Activated gamma-delta T cell treated with anti-CD3 and anti-CD28 coated beads, Interleukin-2, amount 50 U/mL, for 16 hours (primary cell): Measurements from ENCODE around the gene CDC42BPG.
"Not testable (repeated sequence)": the region's sequence is repeated elsewhere in the genome, so short reads cannot be mapped to it uniquely, and the experiment has no call there.

ENCODE experiments used
- DNase-seq: peaks from one replicate; pipeline ENCODE4 v3.0.0-alpha.2; 2020; ENCODE audit warnings: low read depth

Gene CDC42BPG

DNA sequence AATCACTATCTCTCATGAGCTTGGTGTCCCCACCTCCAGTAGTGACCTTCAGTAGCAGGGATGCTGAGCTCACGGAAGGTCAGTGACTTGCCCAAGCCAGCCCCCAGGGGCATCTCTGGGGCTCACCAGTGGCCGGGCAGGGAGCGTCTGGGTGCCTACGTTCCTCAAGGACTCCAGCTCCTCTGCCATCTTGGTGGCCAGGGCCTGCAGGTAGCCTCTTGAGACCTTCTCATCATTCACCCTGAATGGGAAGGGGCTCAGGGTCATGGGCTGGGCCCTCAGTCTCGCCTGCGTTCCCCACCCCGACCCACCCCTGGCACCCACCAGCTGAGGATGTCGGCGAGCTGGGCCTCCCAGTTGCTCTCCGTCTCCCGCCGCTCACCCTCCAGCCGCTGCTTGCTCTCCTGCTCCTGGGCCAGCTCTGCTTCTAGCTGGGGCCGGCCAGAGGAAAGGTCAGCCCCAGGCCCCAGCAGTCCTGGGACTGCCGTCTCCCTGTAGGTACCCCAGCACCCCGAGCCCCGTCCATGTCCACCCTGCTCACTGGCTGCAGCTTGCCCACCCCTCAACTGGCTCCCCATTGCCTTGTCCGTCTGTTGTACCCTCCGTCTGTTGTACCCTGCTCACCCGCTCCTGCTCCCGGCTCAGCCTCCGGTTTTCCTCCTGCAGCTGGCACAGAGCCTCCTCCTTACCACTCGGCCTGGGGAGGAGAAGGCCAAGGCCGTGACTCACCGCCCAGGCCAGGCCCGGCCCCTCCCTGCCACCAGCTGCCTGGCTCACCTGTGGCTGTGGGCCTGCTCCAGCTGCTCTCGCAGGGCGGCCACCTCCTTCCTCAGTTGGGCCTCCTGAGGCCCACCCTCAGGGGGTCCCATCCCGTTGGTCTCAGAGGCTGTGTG, 9.5 kb downstream of the CDC42BPG start:
- no peak for DNase-seq

- no peak for DNase-seq
Measured at GRCh38 chr11:64834031-64834722, 10.3 kb downstream of the CDC42BPG start.

- no peak for DNase-seq
Measured at GRCh38 chr11:64833509-64833908, 10.9 kb downstream of the CDC42BPG start.

GRCh38 chr11:64833198-64833502, 11.3 kb downstream of the CDC42BPG start:
- no peak for DNase-seq

DNA sequence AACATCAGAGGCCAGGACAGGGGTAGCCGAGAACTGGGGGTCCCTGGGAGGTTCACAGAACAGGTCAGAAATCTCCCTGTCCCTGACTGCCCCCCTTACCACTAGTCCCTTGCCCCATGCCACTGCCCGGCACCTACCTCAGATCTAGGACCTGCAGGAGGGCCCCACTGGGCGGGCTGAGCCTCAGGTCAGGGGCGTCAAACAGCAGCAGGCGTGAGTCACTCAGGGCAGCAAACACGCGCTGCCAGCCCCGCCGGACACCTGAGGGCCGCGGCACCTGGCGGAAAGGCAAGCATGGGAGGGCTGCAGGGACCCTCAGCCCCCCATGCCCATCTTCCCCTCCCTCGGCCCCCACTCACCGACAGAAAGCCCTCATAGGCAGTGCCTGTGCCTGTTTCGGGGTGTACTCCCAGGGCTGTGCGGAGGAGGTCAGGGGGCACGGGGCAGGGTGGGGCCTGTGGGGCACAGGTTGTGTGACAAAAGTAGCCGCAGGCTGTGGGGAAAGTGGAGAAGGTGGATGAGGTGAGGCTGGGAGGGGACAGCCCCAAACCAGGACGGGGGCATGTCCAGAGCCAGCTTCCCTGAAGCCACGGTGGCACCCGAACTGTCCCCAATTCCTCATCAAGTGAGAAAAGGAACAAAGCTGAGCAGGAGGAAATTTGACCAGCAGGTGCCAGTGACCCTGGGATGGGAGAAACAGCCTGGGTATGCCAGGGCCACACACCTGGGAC, 11.8 kb downstream of the CDC42BPG start:
- DNase-seq: no peak

GRCh38 chr11:64831411-64831891, 13.0 kb downstream of the CDC42BPG start:
- DNase-seq: no peak

DNA sequence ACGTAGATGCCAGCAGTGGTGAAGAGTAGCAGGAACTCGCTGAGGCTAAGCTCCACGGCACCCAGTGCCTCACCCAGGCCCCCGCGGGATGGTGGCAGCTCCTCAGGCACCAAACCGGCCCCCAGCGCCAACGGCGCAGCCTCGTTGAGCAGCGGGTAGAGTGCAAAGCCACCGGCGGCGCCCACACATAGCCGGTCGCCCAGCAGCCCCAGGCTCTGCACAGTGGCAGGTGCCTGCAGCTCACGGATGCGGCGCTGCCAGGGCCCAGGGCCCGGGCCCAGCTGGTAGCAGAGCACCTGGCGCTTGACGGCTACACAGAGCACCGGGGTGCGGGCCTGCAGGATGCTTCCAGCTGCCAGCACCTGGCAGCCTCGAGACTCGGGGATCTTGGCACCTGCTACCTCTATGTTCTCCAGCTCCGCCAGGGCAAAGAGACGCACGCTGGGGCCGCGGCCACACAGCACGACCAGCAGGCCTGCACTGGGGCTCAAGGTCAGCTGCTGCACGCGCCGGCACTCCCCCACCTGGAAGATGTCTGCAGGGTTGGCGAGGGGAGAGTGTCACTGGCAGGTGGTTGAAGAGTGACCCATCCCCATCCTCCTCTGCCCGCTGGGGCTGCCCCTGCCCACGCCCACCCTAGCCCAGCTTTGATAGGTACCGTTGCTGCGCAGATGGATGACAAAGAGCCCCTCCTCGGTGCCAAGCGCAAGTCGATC, 14.8 kb downstream of the CDC42BPG start:
- DNase-seq: no peak

- no peak for DNase-seq
Measured at GRCh38 chr11:64827451-64827839, 17.0 kb downstream of the CDC42BPG start.

DNA sequence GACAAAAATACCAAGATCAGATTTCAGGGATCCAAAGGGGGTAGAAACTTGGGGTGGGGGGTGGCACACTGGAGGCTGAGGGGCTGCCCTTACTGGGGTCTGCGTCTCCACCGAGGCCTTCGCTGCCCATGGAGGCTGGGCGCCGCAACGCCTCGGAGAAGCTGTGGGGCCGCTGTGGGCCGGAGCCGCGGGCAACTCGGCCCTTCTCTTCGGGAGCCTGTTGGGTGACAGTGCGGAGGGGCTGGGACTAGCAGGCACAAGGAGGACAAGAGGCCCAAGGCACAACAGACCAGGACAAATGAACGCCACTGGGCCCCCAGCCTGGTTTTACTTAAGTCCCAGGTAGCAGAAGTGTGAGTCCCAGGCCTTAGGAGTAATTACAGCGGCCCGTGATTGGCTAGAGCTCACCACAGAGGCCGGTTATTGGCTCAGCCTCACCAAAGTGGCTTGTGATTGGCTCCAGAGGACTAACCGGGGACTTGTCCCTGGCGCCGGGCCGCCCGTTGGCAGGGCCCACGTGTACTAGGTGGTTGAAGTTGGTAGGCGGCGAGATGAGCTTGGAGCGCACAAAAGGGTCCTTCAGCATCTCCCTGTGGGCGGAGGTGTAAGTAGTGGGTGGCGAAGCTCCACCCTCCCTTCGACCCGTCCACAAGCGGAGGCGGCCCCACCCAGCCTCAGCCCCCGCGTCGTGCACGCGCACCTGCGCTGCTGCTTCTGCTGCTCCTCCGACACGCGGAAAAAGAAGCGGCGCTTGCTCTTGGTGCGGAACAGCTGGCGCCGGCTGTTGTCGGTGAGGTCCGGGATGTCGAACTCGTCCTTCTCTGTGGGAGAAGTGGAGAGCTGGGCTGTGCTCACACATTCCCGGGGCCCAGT, 17.6 kb downstream of the CDC42BPG start:
- no peak for DNase-seq

DNA sequence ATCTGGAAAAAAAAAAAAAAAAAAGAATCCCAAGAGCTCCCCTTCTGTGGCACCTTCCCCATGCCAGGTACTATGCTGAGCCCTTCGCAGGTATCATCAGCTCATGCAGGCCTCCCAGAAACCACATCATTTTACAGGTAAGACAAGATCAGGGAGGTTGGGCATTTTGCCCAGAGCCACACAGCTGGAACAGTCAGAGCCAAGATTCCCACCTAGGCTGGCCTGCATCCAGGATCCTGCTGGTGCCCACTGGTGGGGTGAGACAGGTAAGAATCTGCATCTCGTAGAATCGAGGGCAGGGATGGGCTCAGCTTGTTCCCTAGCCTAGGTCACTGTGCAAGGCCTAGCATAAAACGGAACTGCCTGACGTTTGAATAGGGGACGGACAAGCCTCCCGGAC, 18.4 kb downstream of the CDC42BPG start:
- no peak for DNase-seq

DNA sequence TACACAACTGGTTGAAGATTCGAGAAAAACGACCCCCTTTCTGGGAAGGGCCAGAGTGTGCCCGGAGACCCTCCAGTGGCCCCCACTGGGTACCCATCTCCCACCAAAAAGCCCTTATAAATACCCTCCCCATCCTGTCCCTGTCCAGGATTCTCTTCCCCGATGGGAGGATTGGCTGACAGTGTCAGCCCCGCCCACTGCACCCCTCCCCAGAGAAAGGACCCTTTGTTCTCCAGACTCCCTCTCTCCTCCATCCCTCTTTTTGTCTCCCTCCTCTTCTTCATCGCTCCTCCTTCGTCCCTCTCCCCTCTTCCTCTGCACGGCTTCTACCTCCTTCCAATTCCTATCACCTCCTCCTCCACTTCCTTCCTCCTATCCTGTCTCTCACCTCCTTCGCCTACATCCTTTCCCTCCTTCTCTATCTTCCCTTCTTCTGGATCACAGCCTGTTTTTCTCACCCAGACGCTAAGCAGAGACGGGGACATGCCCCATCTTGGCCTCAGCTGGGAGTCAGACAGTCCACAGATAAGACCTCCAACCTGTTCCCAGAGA, 20.8 kb downstream of the CDC42BPG start:
- DNase-seq: no peak

GRCh38 chr11:64817476-64817875, 27.0 kb downstream of the CDC42BPG start:
- no peak for DNase-seq

GRCh38 chr11:64815433-64815832, 29.0 kb downstream of the CDC42BPG start:
- not testable (repeated sequence) for DNase-seq

DNA sequence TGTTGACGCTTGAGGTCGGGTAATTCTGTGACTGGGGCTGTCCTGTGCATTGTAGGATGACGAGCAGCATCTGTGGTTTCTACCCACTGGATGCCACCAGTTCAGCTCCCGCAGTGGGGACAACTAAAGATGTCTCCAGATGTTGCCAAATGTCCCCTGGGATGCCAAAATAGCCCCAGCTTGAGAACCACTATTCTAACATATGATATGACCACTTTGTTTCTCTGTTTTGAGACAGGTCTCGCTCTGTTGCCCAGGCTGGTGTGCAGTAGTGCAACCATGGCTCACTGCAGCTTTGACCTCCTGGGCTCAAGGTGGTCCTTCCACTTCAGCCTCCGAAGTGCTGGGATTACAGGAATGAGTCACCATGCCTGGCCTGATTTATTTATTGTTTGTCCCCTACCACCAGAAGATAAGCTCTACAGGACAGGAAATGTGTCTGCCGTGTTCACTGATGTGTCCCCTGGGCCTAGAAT, 29.7 kb downstream of the CDC42BPG start:
- no peak for DNase-seq

- no peak for DNase-seq
Measured at GRCh38 chr11:64813826-64814225, 30.6 kb downstream of the CDC42BPG start.

DNA sequence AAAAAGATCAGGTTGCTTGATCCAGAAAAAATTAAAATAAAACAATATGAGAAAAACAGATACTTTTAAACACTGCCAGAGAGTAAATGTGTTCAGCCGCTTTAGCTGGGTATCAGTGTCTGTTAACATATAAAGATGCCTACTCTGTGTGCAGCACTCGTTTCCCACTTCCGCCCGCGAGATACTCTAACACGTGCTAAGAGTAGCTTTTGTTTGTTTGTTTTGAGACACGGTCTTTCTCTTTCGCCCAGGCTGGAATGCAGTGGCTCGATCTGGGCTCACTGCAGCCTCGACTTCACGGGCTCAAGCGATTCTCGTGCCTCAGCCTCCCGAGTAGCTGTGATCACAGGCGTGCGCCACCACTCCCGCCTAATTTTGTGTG, 33.6 kb downstream of the CDC42BPG start:
- DNase-seq: peak; percentile 20

DNA sequence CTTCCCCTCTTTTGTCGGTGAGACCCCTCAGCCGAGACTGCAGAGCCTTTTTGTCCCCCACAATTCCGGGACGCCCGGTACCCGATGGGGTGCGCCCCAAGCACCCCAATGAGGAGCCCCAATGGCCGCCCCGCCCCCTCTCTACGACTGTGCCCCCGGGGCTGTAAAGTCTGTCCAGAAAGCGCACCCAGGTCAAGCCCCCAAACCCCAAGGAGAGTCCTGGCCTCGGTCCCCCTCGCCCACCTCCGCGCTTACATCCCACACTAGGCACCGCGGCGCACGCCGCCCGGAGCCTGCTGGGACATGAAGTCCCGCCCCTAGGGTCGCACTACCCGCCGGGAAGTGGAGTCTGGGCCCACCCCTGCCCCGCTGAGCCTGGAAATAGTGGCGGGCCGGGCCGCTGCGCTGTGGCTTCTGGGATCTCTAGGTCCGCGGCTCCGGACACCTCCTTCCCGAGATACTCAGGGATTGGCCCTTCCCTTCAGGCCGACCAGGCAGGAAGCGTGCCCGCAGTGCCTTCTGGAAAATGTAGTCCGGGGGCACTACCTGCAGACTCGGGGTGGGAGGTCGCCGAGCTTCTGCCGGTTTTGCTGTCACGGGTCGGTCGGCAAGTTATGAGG, 34.1 kb downstream of the CDC42BPG start, which contains the start of gene MEN1:
MEN1 (minus strand) TSS at position 281 of the 620 bp plus-strand sequence. CDS start 442 bp downstream, outside the sequence.
- peak; percentile 63 for DNase-seq

- no peak for DNase-seq
Measured at GRCh38 chr11:64809781-64810241, 34.6 kb downstream of the CDC42BPG start.

GRCh38 chr11:64805481-64805880, 39.0 kb downstream of the CDC42BPG start:
- DNase-seq: no peak
